ENCODE measurements around the gene OTOGL. TPM values are rescaled to one million over a fixed set of nuclear protein-coding genes. Genes with fewer than 3 reads are reported as not detected.

Gene OTOGL
- total RNA-seq, 1 donor from 2014 or later = 0.16 TPM

DNA sequence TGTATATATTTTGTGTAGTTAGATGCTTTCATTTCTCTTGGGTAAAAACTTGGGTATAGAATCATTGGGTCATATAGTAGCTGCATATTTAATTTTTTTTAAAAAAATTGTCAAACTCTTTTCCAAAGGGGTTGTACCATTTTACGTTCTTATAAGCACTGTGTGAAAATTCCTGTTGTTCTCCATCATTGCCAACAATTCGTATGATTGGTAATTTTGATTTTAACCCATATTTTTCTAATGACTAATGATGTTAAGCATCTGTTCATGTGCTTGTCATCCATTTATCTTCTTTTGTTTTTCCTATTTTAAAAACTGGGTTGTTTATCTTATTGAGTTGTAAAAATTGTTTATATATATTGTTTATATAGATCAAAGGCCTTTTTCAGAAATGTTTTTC, 77.4 kb downstream of the OTOGL start:
- peaks cover 4% of the 10 kb centered on the region for H3K27me3 Mint-ChIP-seq (ENCODE audit: low read depth)
- H3K4me1 Mint-ChIP-seq (ENCODE audit: low read depth) = peaks cover 26% of the 10 kb centered on the region
- H3K27ac Mint-ChIP-seq = no peak overlapping the region
- no peaks in the 10 kb centered on the region for H3K36me3 Mint-ChIP-seq (ENCODE audit: low read depth)
- no peaks in the 10 kb centered on the region for H3K9me3 Mint-ChIP-seq
- DNase-seq (ENCODE audit: low spot score) = no peak
- intact Hi-C loops (cut with micrococcal nuclease) = no loop called here
- H3K4me3 Mint-ChIP-seq (ENCODE audit: low read depth) = no peak overlapping the region

GRCh38 chr12:80178846-80179245, 79.5 kb downstream of the OTOGL start:
- Mint-ChIP-seq H3K27ac (peak overlapping the region; percentile 44), H3K27me3 (ENCODE audit: low read depth) (no peaks in the 10 kb centered on the region), H3K4me1 (ENCODE audit: low read depth) (peaks cover 25% of the 10 kb centered on the region), H3K36me3 (ENCODE audit: low read depth) (no peaks in the 10 kb centered on the region), H3K4me3 (ENCODE audit: low read depth) (peak overlapping the region; percentile 18), H3K9me3 (no peaks in the 10 kb centered on the region)
- intact Hi-C loops (cut with micrococcal nuclease) = loop anchor here (1.0 to 2.0 kb wide), 3 partner anchors 10 to 244 kb away; partner anchors contain the start of gene PPP1R12A
- no peak for DNase-seq (ENCODE audit: low spot score)

DNA sequence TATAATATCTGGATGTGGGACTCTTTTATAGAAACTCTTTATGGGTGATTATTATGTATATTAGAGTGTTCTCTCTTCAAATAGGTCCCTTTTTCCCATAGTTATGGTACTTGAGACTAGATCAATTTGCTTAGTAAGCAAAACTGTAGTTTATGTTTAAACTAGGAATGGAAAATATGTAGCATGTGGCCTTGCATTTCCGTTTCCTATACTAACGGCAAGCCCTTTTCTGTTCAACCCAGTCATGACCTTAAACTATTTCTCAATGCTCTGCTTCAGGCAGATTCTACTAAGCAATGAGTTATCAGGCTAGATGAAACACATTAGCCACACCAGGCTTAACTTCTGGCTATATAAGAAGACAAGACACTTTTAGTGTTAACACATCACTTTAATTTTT, 84.6 kb downstream of the OTOGL start:
- H3K4me1 Mint-ChIP-seq (ENCODE audit: low read depth) = peaks cover 14% of the 10 kb centered on the region
- H3K4me3 Mint-ChIP-seq (ENCODE audit: low read depth) = no peak overlapping the region
- H3K27ac Mint-ChIP-seq = no peak overlapping the region
- no peak for DNase-seq (ENCODE audit: low spot score)
- peaks cover 2% of the 10 kb centered on the region for H3K27me3 Mint-ChIP-seq (ENCODE audit: low read depth)
- intact Hi-C loops (cut with micrococcal nuclease) = no loop called here
- H3K9me3 Mint-ChIP-seq = no peaks in the 10 kb centered on the region
- H3K36me3 Mint-ChIP-seq (ENCODE audit: low read depth) = no peaks in the 10 kb centered on the region

DNA sequence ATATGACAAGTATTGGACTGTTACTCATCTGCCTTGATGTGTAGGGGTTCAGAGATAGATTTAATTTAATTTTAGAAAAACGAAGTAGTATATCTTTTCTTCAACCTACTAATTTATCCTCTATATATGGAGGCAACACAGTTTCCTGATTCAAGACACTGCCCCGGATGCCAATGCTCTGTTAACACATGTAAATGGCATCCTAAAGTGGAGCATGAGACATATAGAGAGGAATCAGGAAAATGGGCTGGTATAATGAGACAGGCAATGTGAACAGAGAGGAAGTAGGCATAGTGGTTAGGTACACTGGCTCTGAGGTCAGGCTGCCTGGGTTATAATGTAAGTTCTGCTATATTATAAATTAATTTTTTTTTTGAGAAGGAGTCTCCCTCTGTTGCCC, 85.6 kb downstream of the OTOGL start:
- Mint-ChIP-seq H3K4me1 (ENCODE audit: low read depth) (peaks cover 7% of the 10 kb centered on the region), H3K36me3 (ENCODE audit: low read depth) (no peaks in the 10 kb centered on the region), H3K9me3 (no peaks in the 10 kb centered on the region), H3K4me3 (ENCODE audit: low read depth) (no peak overlapping the region), H3K27ac (no peak overlapping the region), H3K27me3 (ENCODE audit: low read depth) (peaks cover 2% of the 10 kb centered on the region)
- no peak for DNase-seq (ENCODE audit: low spot score)
- intact Hi-C loops (cut with micrococcal nuclease) = loop anchor here (5.0 kb wide), 2 partner anchors 88 to 638 kb away; partner anchors contain the start of gene OTOGL

DNA sequence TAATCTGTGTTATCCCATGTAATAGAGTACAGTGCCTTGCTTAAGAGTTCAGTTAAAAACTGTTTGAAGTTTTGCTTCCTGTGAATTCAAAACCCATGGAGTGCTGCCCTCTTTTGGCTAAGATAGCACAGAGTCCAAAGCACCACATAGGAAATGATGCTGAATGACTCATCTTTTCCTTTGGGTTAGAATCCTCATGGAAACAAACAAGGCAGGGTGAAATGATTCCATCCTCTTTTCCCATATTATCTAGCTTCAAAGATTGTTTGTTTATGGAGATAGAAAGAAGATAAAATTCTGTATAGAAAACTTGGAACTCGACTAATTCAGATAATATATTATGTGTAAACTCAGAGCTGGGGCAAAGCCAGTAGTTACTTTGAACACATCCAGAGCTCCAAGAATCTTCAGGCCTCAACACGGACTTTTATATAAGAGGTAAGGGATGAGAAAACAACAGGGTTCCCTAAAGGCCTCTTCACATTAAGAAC, 87.4 kb downstream of the OTOGL start:
- H3K36me3 Mint-ChIP-seq (ENCODE audit: low read depth) = no peaks in the 10 kb centered on the region
- H3K4me1 Mint-ChIP-seq (ENCODE audit: low read depth) = peaks cover 4% of the 10 kb centered on the region
- no peak for DNase-seq (ENCODE audit: low spot score)
- no peak overlapping the region for H3K4me3 Mint-ChIP-seq (ENCODE audit: low read depth)
- H3K27me3 Mint-ChIP-seq (ENCODE audit: low read depth) = peaks cover 2% of the 10 kb centered on the region
- intact Hi-C loops (cut with micrococcal nuclease) = loop anchor here (1.0 to 5.0 kb wide), 4 partner anchors 17 to 639 kb away; partner anchors contain the start of genes OTOGL and PPP1R12A
- no peak overlapping the region for H3K27ac Mint-ChIP-seq
- H3K9me3 Mint-ChIP-seq = no peaks in the 10 kb centered on the region

DNA sequence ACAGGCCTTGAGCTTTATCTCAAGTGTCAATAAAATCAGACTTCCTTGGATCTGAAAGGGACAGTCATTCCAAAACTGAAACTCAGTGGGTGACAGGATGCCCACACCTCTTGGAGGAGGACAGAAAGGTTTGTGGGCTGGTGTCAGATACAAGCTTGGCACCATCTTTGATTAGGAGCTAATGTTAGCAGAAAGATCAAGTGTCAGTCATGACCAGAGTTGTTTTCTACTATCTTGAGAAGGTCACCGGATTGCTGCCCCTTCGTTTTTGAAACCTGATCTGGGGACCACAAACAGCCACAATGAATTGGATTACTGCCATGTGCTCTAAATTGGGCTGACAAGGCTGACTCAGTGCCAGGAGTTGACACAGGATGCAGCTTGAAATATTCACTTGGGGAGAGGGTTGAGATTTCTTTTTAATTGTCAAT, 88.3 kb downstream of the OTOGL start:
- Mint-ChIP-seq H3K36me3 (ENCODE audit: low read depth) (no peaks in the 10 kb centered on the region), H3K9me3 (no peaks in the 10 kb centered on the region), H3K27ac (peak overlapping the region; percentile 64), H3K4me3 (ENCODE audit: low read depth) (no peak overlapping the region), H3K4me1 (ENCODE audit: low read depth) (no peaks in the 10 kb centered on the region), H3K27me3 (ENCODE audit: low read depth) (peaks cover 4% of the 10 kb centered on the region)
- DNase-seq (ENCODE audit: low spot score) = no peak
- intact Hi-C loops (cut with micrococcal nuclease) = loop anchor here (1.0 to 5.0 kb wide), 5 partner anchors 18 to 640 kb away; partner anchors contain the start of genes OTOGL and PPP1R12A

DNA sequence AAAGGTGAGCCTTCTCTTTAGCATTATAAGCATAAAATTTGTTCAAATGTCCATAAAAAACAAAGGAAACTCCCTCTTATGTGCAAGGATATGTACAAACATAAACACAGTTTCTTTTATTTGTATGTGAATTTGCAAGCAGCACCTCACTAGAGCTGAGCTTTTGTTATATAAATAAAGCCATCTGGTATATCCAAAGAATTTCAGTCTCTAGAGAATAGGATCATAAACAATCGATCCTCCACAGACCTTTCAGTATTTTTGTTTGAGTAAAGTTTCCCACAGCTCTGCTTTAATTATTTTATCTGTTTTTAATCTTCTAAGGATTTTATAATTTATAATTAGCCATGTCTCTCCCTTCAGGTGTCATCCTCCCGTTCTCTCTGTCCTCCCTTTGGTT, 89.2 kb downstream of the OTOGL start:
- Mint-ChIP-seq H3K4me3 (ENCODE audit: low read depth) (no peak overlapping the region), H3K4me1 (ENCODE audit: low read depth) (no peaks in the 10 kb centered on the region), H3K27ac (no peak overlapping the region), H3K36me3 (ENCODE audit: low read depth) (no peaks in the 10 kb centered on the region), H3K9me3 (no peaks in the 10 kb centered on the region), H3K27me3 (ENCODE audit: low read depth) (peaks cover 5% of the 10 kb centered on the region)
- intact Hi-C loops (cut with micrococcal nuclease) = loop anchor here (1.0 to 5.0 kb wide), 3 partner anchors 91 to 641 kb away; partner anchors contain the start of gene OTOGL
- no peak for DNase-seq (ENCODE audit: low spot score)

DNA sequence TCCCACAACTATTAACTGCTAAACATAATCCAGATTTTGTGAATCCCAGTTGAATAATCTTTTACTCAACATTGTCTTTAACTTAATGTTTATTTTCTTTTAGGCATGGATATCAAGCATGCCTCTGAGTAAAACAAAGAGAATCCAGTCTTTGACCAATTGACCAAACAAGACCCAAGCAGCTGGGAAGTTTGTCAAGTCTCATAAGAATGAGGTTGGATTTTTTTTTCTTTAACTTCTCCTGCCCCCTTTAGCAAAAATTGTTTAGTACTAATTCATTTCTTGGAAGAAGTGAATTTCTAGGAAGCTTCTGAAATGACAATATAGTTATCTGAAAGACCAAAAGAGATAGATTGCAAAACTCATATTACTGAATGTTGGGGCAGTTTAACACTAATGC, 89.9 kb downstream of the OTOGL start:
- Mint-ChIP-seq H3K9me3 (no peaks in the 10 kb centered on the region), H3K27ac (no peak overlapping the region), H3K36me3 (ENCODE audit: low read depth) (no peaks in the 10 kb centered on the region), H3K4me1 (ENCODE audit: low read depth) (no peaks in the 10 kb centered on the region), H3K27me3 (ENCODE audit: low read depth) (peaks cover 9% of the 10 kb centered on the region), H3K4me3 (ENCODE audit: low read depth) (no peak overlapping the region)
- no peak for DNase-seq (ENCODE audit: low spot score)
- intact Hi-C loops (cut with micrococcal nuclease) = loop anchor here (5.0 kb wide), 2 partner anchors 92 to 642 kb away; partner anchors contain the start of gene OTOGL

- no peak overlapping the region for H3K27ac Mint-ChIP-seq
- intact Hi-C loops (cut with micrococcal nuclease) = loop anchor here (5.0 kb wide), 1 partner anchor 82 kb away; no protein-coding TSS in a partner anchor
- no peak for DNase-seq (ENCODE audit: low spot score)
- H3K36me3 Mint-ChIP-seq (ENCODE audit: low read depth) = no peaks in the 10 kb centered on the region
- H3K9me3 Mint-ChIP-seq = no peaks in the 10 kb centered on the region
- H3K4me1 Mint-ChIP-seq (ENCODE audit: low read depth) = no peaks in the 10 kb centered on the region
- H3K4me3 Mint-ChIP-seq (ENCODE audit: low read depth) = no peak overlapping the region
- H3K27me3 Mint-ChIP-seq (ENCODE audit: low read depth) = peaks cover 10% of the 10 kb centered on the region
These were observed 90.7 kb downstream of the OTOGL start for GRCh38 chr12:80190001-80190400.

GRCh38 chr12:80192087-80192486, 92.8 kb downstream of the OTOGL start:
- no peaks in the 10 kb centered on the region for H3K4me1 Mint-ChIP-seq (ENCODE audit: low read depth)
- no peak overlapping the region for H3K27ac Mint-ChIP-seq
- H3K36me3 Mint-ChIP-seq (ENCODE audit: low read depth) = no peaks in the 10 kb centered on the region
- DNase-seq (ENCODE audit: low spot score) = no peak
- H3K9me3 Mint-ChIP-seq = no peaks in the 10 kb centered on the region
- H3K27me3 Mint-ChIP-seq (ENCODE audit: low read depth) = peaks cover 15% of the 10 kb centered on the region
- intact Hi-C loops (cut with micrococcal nuclease) = loop anchor here (5.0 kb wide), 1 partner anchor 80 kb away; no protein-coding TSS in a partner anchor
- H3K4me3 Mint-ChIP-seq (ENCODE audit: low read depth) = no peak overlapping the region

DNA sequence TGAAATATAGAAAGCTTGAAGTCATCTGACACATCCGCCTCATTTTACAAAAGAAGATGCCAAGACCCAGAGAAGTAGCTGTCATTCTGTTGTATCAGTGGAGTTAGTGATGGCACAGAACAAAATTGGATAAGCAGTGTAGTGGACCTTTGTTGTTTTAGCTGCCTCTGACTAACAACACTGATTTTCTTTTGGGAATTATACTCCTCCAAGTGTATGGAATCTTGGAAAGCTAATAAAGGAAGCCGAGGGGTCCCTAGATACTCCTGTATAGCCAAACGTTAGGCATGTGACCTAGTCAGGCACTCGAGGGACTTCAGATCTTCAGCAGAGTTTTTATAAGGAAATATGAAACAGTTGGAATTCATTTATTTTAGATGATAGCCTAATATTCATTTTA, 94.5 kb downstream of the OTOGL start:
- Mint-ChIP-seq H3K36me3 (ENCODE audit: low read depth) (no peaks in the 10 kb centered on the region), H3K4me3 (ENCODE audit: low read depth) (no peak overlapping the region), H3K4me1 (ENCODE audit: low read depth) (no peaks in the 10 kb centered on the region), H3K9me3 (no peaks in the 10 kb centered on the region), H3K27me3 (ENCODE audit: low read depth) (peaks cover 18% of the 10 kb centered on the region), H3K27ac (no peak overlapping the region)
- no peak for DNase-seq (ENCODE audit: low spot score)
- intact Hi-C loops (cut with micrococcal nuclease) = loop anchor here (5.0 kb wide), 1 partner anchor 78 kb away; no protein-coding TSS in a partner anchor

DNA sequence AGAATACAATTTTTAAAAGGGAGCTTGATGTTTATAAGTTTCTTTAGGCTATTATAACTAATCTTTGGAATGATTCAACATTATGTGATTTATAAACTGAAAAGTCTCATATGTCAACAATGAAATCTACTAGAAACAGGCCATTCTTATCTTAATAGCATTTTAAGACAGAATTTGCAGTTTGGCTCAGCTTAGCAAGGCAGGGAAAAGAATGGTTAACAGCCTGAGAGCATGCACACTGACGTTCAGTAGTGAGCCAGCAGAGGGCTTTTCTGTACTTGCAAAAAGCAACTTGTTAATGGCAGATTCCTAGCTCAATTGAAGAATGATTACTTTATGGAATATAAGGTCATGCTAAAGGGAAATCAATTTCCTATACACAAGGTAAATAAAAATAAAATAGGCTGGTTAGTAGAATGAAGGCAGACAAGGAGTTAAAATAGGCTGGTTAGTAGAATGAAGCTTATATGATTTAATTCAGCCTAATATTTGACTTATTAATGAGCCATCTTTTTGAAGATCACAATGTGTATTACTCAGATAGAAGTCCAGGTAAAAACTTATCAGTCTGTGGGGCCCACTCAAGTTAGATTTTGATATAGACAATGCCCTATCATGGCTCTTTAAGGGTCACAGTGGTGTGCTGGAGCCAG, 95.9 kb downstream of the OTOGL start:
- Mint-ChIP-seq H3K4me3 (ENCODE audit: low read depth) (no peak overlapping the region), H3K27me3 (ENCODE audit: low read depth) (peaks cover 18% of the 10 kb centered on the region), H3K36me3 (ENCODE audit: low read depth) (no peaks in the 10 kb centered on the region), H3K27ac (no peak overlapping the region), H3K9me3 (no peaks in the 10 kb centered on the region), H3K4me1 (ENCODE audit: low read depth) (no peaks in the 10 kb centered on the region)
- intact Hi-C loops (cut with micrococcal nuclease) = no loop called here
- DNase-seq (ENCODE audit: low spot score) = no peak

DNA sequence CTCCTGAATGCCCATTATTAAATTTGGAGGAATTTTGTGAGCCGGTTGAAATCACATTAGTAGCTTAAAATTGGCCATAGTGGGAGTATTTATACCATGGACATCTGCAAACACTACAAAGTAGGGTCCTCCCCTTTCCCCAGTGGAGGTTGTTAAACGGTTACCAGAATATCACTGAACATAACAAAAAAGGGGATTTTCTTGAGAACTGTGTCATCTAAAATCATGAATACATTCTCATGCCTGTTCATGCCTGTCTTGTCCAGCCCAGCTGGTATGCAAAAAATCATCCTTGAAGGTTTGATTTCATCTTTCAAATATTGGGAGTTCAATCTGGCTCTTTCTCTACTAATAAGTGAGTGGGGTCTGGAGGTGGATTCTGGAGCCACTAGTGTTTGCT, 96.4 kb downstream of the OTOGL start:
- Mint-ChIP-seq H3K4me3 (ENCODE audit: low read depth) (no peak overlapping the region), H3K9me3 (no peaks in the 10 kb centered on the region), H3K27ac (no peak overlapping the region), H3K27me3 (ENCODE audit: low read depth) (peaks cover 18% of the 10 kb centered on the region), H3K4me1 (ENCODE audit: low read depth) (no peaks in the 10 kb centered on the region), H3K36me3 (ENCODE audit: low read depth) (no peaks in the 10 kb centered on the region)
- intact Hi-C loops (cut with micrococcal nuclease) = no loop called here
- DNase-seq (ENCODE audit: low spot score) = no peak

Measured in activated T-helper 2 cell treated with anti-CD3 and anti-CD28 coated beads, Interferon-gamma antibody, Interleukin-2, Interleukin-4, amounts not matched to agents 10 μg/mL and 5 μg/mL and 100 μg/mL, durations not matched to agents 14 hours and 24 hours and 36 hours (primary cell).